Spinal cord (tissue), 10 donors: ENCODE data around the gene PITPNM3. TPM values are rescaled to one million over a fixed set of nuclear protein-coding genes. Genes with fewer than 3 reads are reported as not detected.

Experiments
- DNase-seq, 6 donors: peaks; one replicate each; pipeline versions ENCODE4 v3.0.0 to v3.0.0-alpha.2; 2013 to 2015; ENCODE audit warnings: low spot score in 6 of 6, low read depth in 4 of 6
- H3K27ac ChIP-seq: one replicate; pipeline ENCODE4 v1.5.1; 2013; ENCODE audit warnings: low read depth, low read length, control low read depth
- H3K27me3 ChIP-seq: one replicate; pipeline ENCODE4 v1.6.1; 2013; ENCODE audit warnings: low read length; ENCODE audit not compliant: control insufficient read depth, insufficient read depth
- H3K36me3 ChIP-seq: one replicate; pipeline ENCODE4 v1.6.1; 2013; ENCODE audit warnings: low read length; ENCODE audit not compliant: control insufficient read depth, insufficient read depth
- H3K4me1 ChIP-seq: one replicate; pipeline ENCODE4 v1.6.1; 2013; ENCODE audit warnings: low read length; ENCODE audit not compliant: control insufficient read depth, insufficient read depth
- H3K4me3 ChIP-seq: one replicate; pipeline ENCODE4 v1.5.1; 2013; ENCODE audit warnings: low read depth, low read length, control low read depth
- H3K9me3 ChIP-seq: one replicate; pipeline ENCODE4 v1.6.1; 2013; ENCODE audit warnings: low read length; ENCODE audit not compliant: control insufficient read depth, insufficient read depth
- WGBS: methylation state at CpG from one replicate; pipeline ENCODE4 v1.1.5; 2013; ENCODE audit warnings: missing lambda C conversion rate; ENCODE audit not compliant: insufficient coverage; 5-methylcytosine and 5-hydroxymethylcytosine counted together
- polyA plus RNA-seq, 2 donors: library from polyadenylated mRNA; unstranded; fragments of 120-200 nt; gene quantifications; one replicate each; pipeline ENCODE4 v1.2.1, GENCODE V29; 2013; ENCODE audit not compliant: insufficient read length in 2 of 2
- total RNA-seq, 2 donors: library from RNA; depleted of rRNA in 1 of 2; stranded (reverse); fragments of 120-200 nt in 1 of 2; fragments of >200 nt in 1 of 2; gene quantifications; one replicate each; pipeline versions ENCODE4 v1.2.3 to v1.2.4, GENCODE V29; 2013 to 2014
- donor health status: healthy.

Gene PITPNM3
- total and polyA plus RNA-seq, 4 donors, result 7.3 to 21.6 (median 16.8) TPM

- WGBS, result 52% methylated on average over 4 of the region's 10 CpGs
- H3K36me3 ChIP-seq, result peaks cover 17% of the 10 kb centered on the region
- peaks cover 27% of the 10 kb centered on the region for H3K4me1 ChIP-seq
- H3K27me3 ChIP-seq, result no peaks in the 10 kb centered on the region
- no peak overlapping the region for H3K4me3 ChIP-seq
- no peaks in the 10 kb centered on the region for H3K9me3 ChIP-seq
- no peak overlapping the region for H3K27ac ChIP-seq
- DNase-seq, result no peak
Measured at GRCh38 chr17:6569370-6570285, 13.3 kb upstream of the PITPNM3 start.

GRCh38 chr17:6568184-6568758, 11.9 kb upstream of the PITPNM3 start:
- no peaks in the 10 kb centered on the region for H3K27me3 ChIP-seq
- H3K36me3 ChIP-seq, result peaks cover 8% of the 10 kb centered on the region
- H3K27ac ChIP-seq, result no peak overlapping the region
- DNase-seq, result peak in 1 of 6 donors; percentile 21
- no peaks in the 10 kb centered on the region for H3K9me3 ChIP-seq
- WGBS, result 61% methylated on average over 4 of the region's 12 CpGs
- H3K4me3 ChIP-seq, result no peak overlapping the region
- peaks cover 27% of the 10 kb centered on the region for H3K4me1 ChIP-seq

GRCh38 chr17:6567528-6568183, 11.3 kb upstream of the PITPNM3 start:
- H3K4me3 ChIP-seq, result no peak overlapping the region
- peaks cover 23% of the 10 kb centered on the region for H3K4me1 ChIP-seq
- H3K9me3 ChIP-seq, result no peaks in the 10 kb centered on the region
- no peaks in the 10 kb centered on the region for H3K27me3 ChIP-seq
- H3K36me3 ChIP-seq, result peaks cover 3% of the 10 kb centered on the region
- peak in 2 of 6 donors; percentile 35 to 70 for DNase-seq
- WGBS, result 23% methylated on average over 9 of the region's 15 CpGs
- H3K27ac ChIP-seq, result no peak overlapping the region

- Histone ChIP-seq H3K27ac (no peak overlapping the region), H3K36me3 (no peaks in the 10 kb centered on the region), H3K27me3 (peaks cover 8% of the 10 kb centered on the region), H3K4me3 (no peak overlapping the region), H3K4me1 (peaks cover 16% of the 10 kb centered on the region), H3K9me3 (no peaks in the 10 kb centered on the region)
- no peak for DNase-seq
Measured at GRCh38 chr17:6561446-6561845, 5.1 kb upstream of the PITPNM3 start.

- Histone ChIP-seq H3K4me3 (no peak overlapping the region), H3K27ac (no peak overlapping the region), H3K36me3 (no peaks in the 10 kb centered on the region), H3K9me3 (no peaks in the 10 kb centered on the region), H3K27me3 (peaks cover 12% of the 10 kb centered on the region), H3K4me1 (peaks cover 20% of the 10 kb centered on the region)
- 71% methylated on average over 3 of the region's 3 CpGs for WGBS
- no peak for DNase-seq
Measured at GRCh38 chr17:6560496-6560895, 4.1 kb upstream of the PITPNM3 start.

GRCh38 chr17:6559753-6560215, 3.4 kb upstream of the PITPNM3 start:
- no peaks in the 10 kb centered on the region for H3K9me3 ChIP-seq
- H3K4me3 ChIP-seq, result no peak overlapping the region
- H3K27me3 ChIP-seq, result peaks cover 19% of the 10 kb centered on the region
- no peaks in the 10 kb centered on the region for H3K36me3 ChIP-seq
- H3K27ac ChIP-seq, result no peak overlapping the region
- H3K4me1 ChIP-seq, result peaks cover 27% of the 10 kb centered on the region
- no peak for DNase-seq
- 87% methylated on average over 5 of the region's 5 CpGs for WGBS

- H3K4me3 ChIP-seq, result no peak overlapping the region
- WGBS, result 71% methylated on average over 11 of the region's 11 CpGs
- peaks cover 21% of the 10 kb centered on the region for H3K27me3 ChIP-seq
- H3K27ac ChIP-seq, result no peak overlapping the region
- no peaks in the 10 kb centered on the region for H3K9me3 ChIP-seq
- H3K4me1 ChIP-seq, result peaks cover 33% of the 10 kb centered on the region
- H3K36me3 ChIP-seq, result no peaks in the 10 kb centered on the region
- peak in 1 of 6 donors; percentile 27 for DNase-seq
Measured at GRCh38 chr17:6558932-6559752, 2.8 kb upstream of the PITPNM3 start.

- peaks cover 21% of the 10 kb centered on the region for H3K27me3 ChIP-seq
- peaks cover 3% of the 10 kb centered on the region for H3K36me3 ChIP-seq
- no peak overlapping the region for H3K27ac ChIP-seq
Measured at GRCh38 chr17:6558276-6558675, 1.9 kb upstream of the PITPNM3 start.

GRCh38 chr17:6557040-6557438, 684 bp upstream of the PITPNM3 start:
- no peaks in the 10 kb centered on the region for H3K9me3 ChIP-seq
- H3K4me1 ChIP-seq, result peaks cover 43% of the 10 kb centered on the region
- WGBS, result 59% methylated on average over 4 of the region's 9 CpGs
- peaks cover 6% of the 10 kb centered on the region for H3K36me3 ChIP-seq
- H3K27me3 ChIP-seq, result peaks cover 21% of the 10 kb centered on the region
- H3K27ac ChIP-seq, result no peak overlapping the region
- H3K4me3 ChIP-seq, result peak overlapping the region; percentile 35
- DNase-seq, result no peak

More at GRCh38 chr17:6558276-6558675, 1.9 kb upstream of the PITPNM3 start:
- H3K4me1 ChIP-seq, result peaks cover 33% of the 10 kb centered on the region
- DNase-seq, result no peak
- 94% methylated on average over 6 of the region's 6 CpGs for WGBS
- H3K4me3 ChIP-seq, result no peak overlapping the region
- H3K9me3 ChIP-seq, result no peaks in the 10 kb centered on the region
